Measurements from ENCODE around the gene FAF1. TPM values are rescaled to one million over a fixed set of nuclear protein-coding genes. Genes with fewer than 3 reads are reported as not detected.

Gene FAF1
- total RNA-seq, 2 experiments from 2014 or later: 42.3 to 114 TPM

GRCh38 chr1:50701706-50702317, 258.3 kb downstream of the FAF1 start:
- DNase-seq (ENCODE audit: low spot score): no peak
- POLR2A ChIA-PET: no interaction called here
- H3K79me2 ChIP-seq (ENCODE audit: insufficient read depth, low read depth, low read length): no peaks in the 10 kb centered on the region
- no peak overlapping the region for H2AFZ ChIP-seq (ENCODE audit: low read length)
- H3K9me3 ChIP-seq (ENCODE audit: low read length): no peaks in the 10 kb centered on the region
- no TSS peak for BruUV-seq (replicated peaks)
- H3K4me3 ChIP-seq (ENCODE audit: low read depth, low read length, poor library complexity, severe bottlenecking): no peak overlapping the region
- H4K20me1 ChIP-seq (ENCODE audit: insufficient read depth, low read length): peaks cover 8% of the 10 kb centered on the region; the same call in 1 of the 2 replicates
- CTCF ChIA-PET (ENCODE audit: unreplicated experiment): no interaction called here
- no peaks in the 10 kb centered on the region for H3K4me1 ChIP-seq (ENCODE audit: insufficient read depth, low read length, poor library complexity, severe bottlenecking)
- H3K4me2 ChIP-seq (ENCODE audit: low read length): no peak overlapping the region
- TF ChIP-seq CTCF (conservative IDR thresholded peaks at IDR 0.05; ENCODE audit: low read length) (no peak), EZH2phosphoT487 (IDR thresholded peaks at IDR 0.05; ENCODE audit: borderline replicate concordance, low read depth, low read length) (no peak)
- intact Hi-C loops (cut with micrococcal nuclease; ENCODE audit: unreplicated experiment): no loop called here
- H3K27ac ChIP-seq (ENCODE audit: low read depth, low read length, poor library complexity, severe bottlenecking): no peak overlapping the region
- H3K36me3 ChIP-seq (ENCODE audit: insufficient read depth, low read length): peaks cover 4% of the 10 kb centered on the region; the same call in 1 of the 2 replicates
- no peaks in the 10 kb centered on the region for H3K9me2 ChIP-seq (ENCODE audit: insufficient read depth, low read length)

- Histone ChIP-seq H3K4me1 (ENCODE audit: insufficient read depth, low read length, poor library complexity, severe bottlenecking) (no peaks in the 10 kb centered on the region), H4K20me1 (ENCODE audit: insufficient read depth, low read length) (peaks cover 4% of the 10 kb centered on the region; the same call in 1 of the 2 replicates), H2AFZ (ENCODE audit: low read length) (no peak overlapping the region), H3K4me3 (ENCODE audit: low read depth, low read length, poor library complexity, severe bottlenecking) (no peak overlapping the region), H3K79me2 (ENCODE audit: insufficient read depth, low read depth, low read length) (no peaks in the 10 kb centered on the region), H3K27ac (ENCODE audit: low read depth, low read length, poor library complexity, severe bottlenecking) (no peak overlapping the region), H3K36me3 (ENCODE audit: insufficient read depth, low read length) (peaks cover 4% of the 10 kb centered on the region; the same call in 1 of the 2 replicates), H3K9me3 (ENCODE audit: low read length) (no peaks in the 10 kb centered on the region), H3K4me2 (ENCODE audit: low read length) (no peak overlapping the region), H3K9me2 (ENCODE audit: insufficient read depth, low read length) (no peaks in the 10 kb centered on the region)
- no TSS peak for BruUV-seq (replicated peaks)
- POLR2A ChIA-PET: no interaction called here
- TF ChIP-seq EZH2phosphoT487 (IDR thresholded peaks at IDR 0.05; ENCODE audit: borderline replicate concordance, low read depth, low read length): no peak
- intact Hi-C loops (cut with micrococcal nuclease; ENCODE audit: unreplicated experiment): no loop called here
- DNase-seq (ENCODE audit: low spot score): no peak
- CTCF ChIA-PET (ENCODE audit: unreplicated experiment): no interaction called here
These were observed 259.4 kb downstream of the FAF1 start for GRCh38 chr1:50700621-50701020.

- ChIA-PET CTCF (ENCODE audit: unreplicated experiment) (no interaction called here), POLR2A (interaction anchor here (0.6 to 1.7 kb wide), 2 partner anchors 7 to 115 kb away, joined by 5 read pairs; no protein-coding TSS in a partner anchor)
- Histone ChIP-seq H3K9me2 (ENCODE audit: insufficient read depth, low read length) (no peaks in the 10 kb centered on the region), H3K36me3 (ENCODE audit: insufficient read depth, low read length) (peaks cover 4% of the 10 kb centered on the region; the same call in 1 of the 2 replicates), H3K79me2 (ENCODE audit: insufficient read depth, low read depth, low read length) (no peaks in the 10 kb centered on the region), H2AFZ (ENCODE audit: low read length) (no peak overlapping the region), H3K4me3 (ENCODE audit: low read depth, low read length, poor library complexity, severe bottlenecking) (no peak overlapping the region), H4K20me1 (ENCODE audit: insufficient read depth, low read length) (peaks cover 4% of the 10 kb centered on the region; the same call in 1 of the 2 replicates), H3K4me2 (ENCODE audit: low read length) (no peak overlapping the region), H3K27ac (ENCODE audit: low read depth, low read length, poor library complexity, severe bottlenecking) (no peak overlapping the region), H3K4me1 (ENCODE audit: insufficient read depth, low read length, poor library complexity, severe bottlenecking) (no peaks in the 10 kb centered on the region), H3K9me3 (ENCODE audit: low read length) (no peaks in the 10 kb centered on the region)
- no TSS peak for BruUV-seq (replicated peaks)
- intact Hi-C loops (cut with micrococcal nuclease; ENCODE audit: unreplicated experiment): no loop called here
- no peak for DNase-seq (ENCODE audit: low spot score)
- TF ChIP-seq EZH2phosphoT487 (IDR thresholded peaks at IDR 0.05; ENCODE audit: borderline replicate concordance, low read depth, low read length) (no peak), CTCF (conservative IDR thresholded peaks at IDR 0.05; ENCODE audit: low read length) (no peak)
These were observed 259.9 kb downstream of the FAF1 start for GRCh38 chr1:50700214-50700613.

All from OCI-LY7 (cell line).